Activated naive CD8-positive, alpha-beta T cell treated with anti-CD3 and anti-CD28 coated beads, Interleukin-2, amount 50 U/mL, for 24 hours (primary cell): ENCODE results near the gene NME7.
"Not testable (repeated sequence)": the region's sequence is repeated elsewhere in the genome, so short reads cannot be mapped to it uniquely, and the experiment has no call there.

Source experiments
- ATAC-seq: fragments of 150-1000 bp; cut with Tn5 transposase; one replicate; pipeline ENCODE4 v1.10.0; 2021
- DNase-seq: peaks from one replicate; pipeline ENCODE4 v3.0.0; 2021
- H3K27ac Mint-ChIP-seq: one replicate; pipeline ENCODE4 v1.8.0; 2021; ENCODE audit warnings: mild to moderate bottlenecking, mixed read lengths
- H3K27me3 Mint-ChIP-seq: one replicate; pipeline ENCODE4 v1.8.0; 2021; ENCODE audit warnings: mixed read lengths
- H3K36me3 Mint-ChIP-seq: one replicate; pipeline ENCODE4 v1.8.0; 2021; ENCODE audit warnings: low read depth, mixed read lengths
- H3K4me1 Mint-ChIP-seq: one replicate; pipeline ENCODE4 v1.8.0; 2021; ENCODE audit warnings: mixed read lengths
- H3K4me3 Mint-ChIP-seq: one replicate; pipeline ENCODE4 v1.8.0; 2021; ENCODE audit warnings: mild to moderate bottlenecking, moderate library complexity, mixed read lengths
- H3K9me3 Mint-ChIP-seq: one replicate; pipeline ENCODE4 v1.8.0; 2021; ENCODE audit warnings: mixed read lengths

Gene NME7

GRCh38 chr1:169361281-169361680, 6.3 kb downstream of the NME7 start:
- Mint-ChIP-seq H3K9me3 (no peaks in the 10 kb centered on the region), H3K36me3 (no peaks in the 10 kb centered on the region), H3K4me3 (no peak overlapping the region), H3K4me1 (peaks cover 32% of the 10 kb centered on the region), H3K27me3 (no peaks in the 10 kb centered on the region), H3K27ac (no peak overlapping the region)
- no peak for DNase-seq
- ATAC-seq = no peak

GRCh38 chr1:169360415-169360814, 7.2 kb downstream of the NME7 start:
- Mint-ChIP-seq H3K9me3 (no peaks in the 10 kb centered on the region), H3K27ac (no peak overlapping the region), H3K36me3 (no peaks in the 10 kb centered on the region), H3K27me3 (no peaks in the 10 kb centered on the region), H3K4me3 (no peak overlapping the region), H3K4me1 (peaks cover 32% of the 10 kb centered on the region)
- ATAC-seq (no peak), DNase-seq (no peak)

- Mint-ChIP-seq H3K4me1 (peaks cover 20% of the 10 kb centered on the region), H3K9me3 (no peaks in the 10 kb centered on the region), H3K27me3 (no peaks in the 10 kb centered on the region), H3K4me3 (no peak overlapping the region), H3K36me3 (no peaks in the 10 kb centered on the region), H3K27ac (no peak overlapping the region)
- DNase-seq (no peak), ATAC-seq (no peak)
Measured at GRCh38 chr1:169348383-169349036, 19.1 kb downstream of the NME7 start.

GRCh38 chr1:169347688-169348382, 19.8 kb downstream of the NME7 start:
- H3K4me3 Mint-ChIP-seq = no peak overlapping the region
- H3K27ac Mint-ChIP-seq = no peak overlapping the region
- no peaks in the 10 kb centered on the region for H3K9me3 Mint-ChIP-seq
- peaks cover 20% of the 10 kb centered on the region for H3K4me1 Mint-ChIP-seq
- H3K36me3 Mint-ChIP-seq = no peaks in the 10 kb centered on the region
- ATAC-seq (no peak), DNase-seq (no peak)
- no peaks in the 10 kb centered on the region for H3K27me3 Mint-ChIP-seq

GRCh38 chr1:169346036-169346589, 21.5 kb downstream of the NME7 start:
- DNase-seq = no peak

GRCh38 chr1:169345511-169345910, 22.1 kb downstream of the NME7 start:
- no peaks in the 10 kb centered on the region for H3K27me3 Mint-ChIP-seq
- peaks cover 5% of the 10 kb centered on the region for H3K4me1 Mint-ChIP-seq
- ATAC-seq (no peak), DNase-seq (no peak)
- H3K27ac Mint-ChIP-seq = no peak overlapping the region
- peaks cover 4% of the 10 kb centered on the region for H3K9me3 Mint-ChIP-seq
- peaks cover 5% of the 10 kb centered on the region for H3K36me3 Mint-ChIP-seq
- no peak overlapping the region for H3K4me3 Mint-ChIP-seq

More at GRCh38 chr1:169346036-169346589, 21.5 kb downstream of the NME7 start:
- Mint-ChIP-seq H3K4me3 (no peak overlapping the region), H3K4me1 (peaks cover 5% of the 10 kb centered on the region), H3K9me3 (no peaks in the 10 kb centered on the region), H3K36me3 (peaks cover 2% of the 10 kb centered on the region), H3K27me3 (no peaks in the 10 kb centered on the region), H3K27ac (no peak overlapping the region)
- no peak for ATAC-seq

- not testable (repeated sequence) for ATAC-seq, DNase-seq, H3K27me3 Mint-ChIP-seq, H3K4me3 Mint-ChIP-seq, H3K27ac Mint-ChIP-seq
- Mint-ChIP-seq H3K9me3 (peaks cover 19% of the 10 kb centered on the region), H3K36me3 (peaks cover 20% of the 10 kb centered on the region), H3K4me1 (peaks cover 27% of the 10 kb centered on the region)
Measured at GRCh38 chr1:169342096-169342495, 25.5 kb downstream of the NME7 start.

- H3K36me3 Mint-ChIP-seq = peaks cover 26% of the 10 kb centered on the region
- no peak for DNase-seq
- peaks cover 27% of the 10 kb centered on the region for H3K4me1 Mint-ChIP-seq
- no peak for ATAC-seq
- peak overlapping the region; percentile 44 for H3K27ac Mint-ChIP-seq
- no peak overlapping the region for H3K4me3 Mint-ChIP-seq
- peaks cover 19% of the 10 kb centered on the region for H3K9me3 Mint-ChIP-seq
- no peaks in the 10 kb centered on the region for H3K27me3 Mint-ChIP-seq
Measured at GRCh38 chr1:169340882-169341281, 26.7 kb downstream of the NME7 start.

- peaks cover 21% of the 10 kb centered on the region for H3K9me3 Mint-ChIP-seq
- no peaks in the 10 kb centered on the region for H3K27me3 Mint-ChIP-seq
- no peak overlapping the region for H3K4me3 Mint-ChIP-seq
- peak overlapping the region; percentile 44 for H3K27ac Mint-ChIP-seq
- H3K36me3 Mint-ChIP-seq = peaks cover 33% of the 10 kb centered on the region
- ATAC-seq (no peak), DNase-seq (no peak)
- peaks cover 27% of the 10 kb centered on the region for H3K4me1 Mint-ChIP-seq
Measured at GRCh38 chr1:169339773-169340172, 27.8 kb downstream of the NME7 start.

- Mint-ChIP-seq H3K27me3 (no peaks in the 10 kb centered on the region), H3K9me3 (peaks cover 22% of the 10 kb centered on the region), H3K4me1 (peaks cover 34% of the 10 kb centered on the region), H3K4me3 (no peak overlapping the region), H3K36me3 (peaks cover 39% of the 10 kb centered on the region), H3K27ac (no peak overlapping the region)
- ATAC-seq (no peak), DNase-seq (no peak)
Measured at GRCh38 chr1:169338617-169339016, 29.0 kb downstream of the NME7 start.

- Mint-ChIP-seq H3K36me3 (peaks cover 37% of the 10 kb centered on the region), H3K4me1 (peaks cover 36% of the 10 kb centered on the region), H3K9me3 (peaks cover 25% of the 10 kb centered on the region)
- H3K27me3 Mint-ChIP-seq, ATAC-seq, DNase-seq, H3K27ac Mint-ChIP-seq, H3K4me3 Mint-ChIP-seq: not testable (repeated sequence)
Measured at GRCh38 chr1:169336947-169337715, 30.5 kb downstream of the NME7 start.

- Mint-ChIP-seq H3K36me3 (peaks cover 40% of the 10 kb centered on the region), H3K4me1 (peaks cover 29% of the 10 kb centered on the region), H3K9me3 (peaks cover 28% of the 10 kb centered on the region)
- H3K27me3 Mint-ChIP-seq, H3K4me3 Mint-ChIP-seq, DNase-seq, ATAC-seq, H3K27ac Mint-ChIP-seq: not testable (repeated sequence)
Measured at GRCh38 chr1:169334727-169335126, 32.9 kb downstream of the NME7 start.

- Mint-ChIP-seq H3K27me3 (no peaks in the 10 kb centered on the region), H3K9me3 (peaks cover 32% of the 10 kb centered on the region), H3K27ac (no peak overlapping the region), H3K36me3 (peaks cover 38% of the 10 kb centered on the region), H3K4me1 (peaks cover 37% of the 10 kb centered on the region), H3K4me3 (no peak overlapping the region)
- DNase-seq (no peak), ATAC-seq (no peak)
Measured at GRCh38 chr1:169330927-169331326, 36.7 kb downstream of the NME7 start.

GRCh38 chr1:169329383-169329782, 38.2 kb downstream of the NME7 start:
- ATAC-seq = no peak
- Mint-ChIP-seq H3K36me3 (peaks cover 28% of the 10 kb centered on the region), H3K4me1 (peaks cover 34% of the 10 kb centered on the region)

More at GRCh38 chr1:169329383-169329782, 38.2 kb downstream of the NME7 start:
- Mint-ChIP-seq H3K4me3 (no peak overlapping the region), H3K27me3 (no peaks in the 10 kb centered on the region), H3K9me3 (peaks cover 29% of the 10 kb centered on the region), H3K27ac (no peak overlapping the region)
- no peak for DNase-seq
